NCI-H1694 treated with DMSO at 0.1 percent for 48 hours (cell line): ENCODE measurements around the gene RMDN3.

Experiments used
- DNase-seq: peaks from one replicate; lab custom pipeline; 2025; lab: John Stamatoyannopoulos, UW

The RMDN3 gene

GRCh38 chr15:40754883-40755811 is at the start of gene RMDN3:
Gene RMDN3 (minus strand): TSS chr15:40755254. CDS start chr15:40754783, 471 bp downstream.
- DNase-seq: peak; percentile 79

- DNase-seq: no peak
Observed at GRCh38 chr15:40803688-40804087, 48.6 kb upstream of the RMDN3 start.

- DNase-seq: no peak
Observed at GRCh38 chr15:40803076-40803475, 48.0 kb upstream of the RMDN3 start.

GRCh38 chr15:40799523-40799922 is 44.5 kb upstream of the RMDN3 start:
- no peak for DNase-seq

DNA sequence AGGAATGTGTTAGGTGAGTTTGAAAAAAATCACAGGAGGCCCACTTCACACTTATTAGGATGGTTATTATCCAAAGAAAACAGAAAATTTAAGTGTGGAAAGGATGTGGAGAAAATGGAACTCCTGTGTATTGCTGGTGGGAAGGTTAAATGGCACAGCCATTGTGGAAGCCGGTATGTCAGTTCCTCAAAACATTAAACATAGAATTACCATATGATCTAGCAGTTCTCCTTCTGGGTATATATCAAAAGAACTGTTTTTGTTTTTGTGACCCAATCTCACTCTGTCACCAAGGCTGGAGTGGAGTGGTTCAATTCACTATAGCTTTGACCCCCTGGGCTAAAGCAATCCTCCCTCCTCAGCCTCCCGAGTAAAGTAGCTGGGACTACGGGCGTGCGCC is 41.5 kb upstream of the RMDN3 start:
- DNase-seq: no peak

- no peak for DNase-seq
Observed at GRCh38 chr15:40796041-40796440, 41.0 kb upstream of the RMDN3 start.

- no peak for DNase-seq
Observed at GRCh38 chr15:40793216-40793989, 38.3 kb upstream of the RMDN3 start.

GRCh38 chr15:40792394-40792793 is 37.3 kb upstream of the RMDN3 start:
- no peak for DNase-seq

DNA sequence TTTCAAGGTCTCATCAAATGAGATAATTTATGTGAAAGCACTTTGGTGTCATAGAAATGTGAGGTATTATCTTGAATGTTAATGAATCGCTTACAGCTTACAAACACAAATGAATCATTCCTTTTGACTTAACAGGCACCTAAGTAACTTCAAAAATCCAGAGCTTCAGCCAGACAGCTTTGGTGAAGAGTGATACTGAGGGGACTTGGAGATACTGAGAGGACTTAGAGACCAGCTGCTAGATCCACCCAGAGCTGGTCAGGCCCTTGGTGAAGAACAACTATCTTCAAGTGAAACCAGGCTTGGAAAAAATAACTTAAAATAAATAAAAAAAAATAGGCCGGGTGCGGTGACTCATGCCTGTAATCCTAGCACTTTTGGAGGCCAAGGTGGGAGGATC is 35.7 kb upstream of the RMDN3 start:
- no peak for DNase-seq

DNA sequence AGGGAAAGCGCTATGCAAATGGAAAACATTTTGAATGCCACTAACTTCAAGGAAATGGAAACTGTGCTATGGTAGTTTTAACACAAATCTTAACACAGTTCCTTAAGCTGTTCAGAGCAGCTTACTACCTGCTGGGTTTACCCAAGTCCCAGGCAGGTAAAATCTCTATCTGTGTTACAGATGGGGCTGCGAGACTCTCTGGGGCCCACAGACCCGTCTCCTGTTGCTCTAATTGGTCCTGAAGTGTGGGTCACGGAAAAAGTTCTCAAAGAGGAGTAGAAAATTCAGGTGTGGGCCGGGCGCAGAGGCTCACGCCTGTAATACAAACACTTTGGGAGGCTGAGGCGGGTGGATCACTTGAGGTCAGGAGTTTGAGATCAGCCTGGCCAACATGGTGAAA is 34.9 kb upstream of the RMDN3 start:
- DNase-seq: no peak

DNA sequence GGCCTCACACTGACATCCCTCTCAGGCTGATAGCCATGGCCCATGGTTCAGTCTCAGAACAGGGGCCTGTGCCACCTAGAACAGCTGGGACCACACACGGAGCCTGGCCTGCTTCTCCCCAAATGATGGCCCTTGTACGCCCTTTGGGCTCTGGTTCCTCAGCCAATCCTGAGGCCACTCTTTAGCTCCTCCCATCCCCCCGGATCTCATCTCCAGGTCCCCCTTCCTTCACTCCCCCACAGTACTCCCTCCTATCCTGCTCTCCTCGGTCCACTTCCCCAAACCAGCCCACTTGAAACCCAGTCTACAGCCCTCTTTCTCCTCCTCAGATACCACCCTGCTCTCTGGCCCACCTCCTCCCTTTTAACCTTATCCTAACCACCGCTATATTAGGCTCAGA is 34.1 kb upstream of the RMDN3 start:
- DNase-seq: no peak

GRCh38 chr15:40787991-40788390 is 32.9 kb upstream of the RMDN3 start:
- DNase-seq: no peak

DNA sequence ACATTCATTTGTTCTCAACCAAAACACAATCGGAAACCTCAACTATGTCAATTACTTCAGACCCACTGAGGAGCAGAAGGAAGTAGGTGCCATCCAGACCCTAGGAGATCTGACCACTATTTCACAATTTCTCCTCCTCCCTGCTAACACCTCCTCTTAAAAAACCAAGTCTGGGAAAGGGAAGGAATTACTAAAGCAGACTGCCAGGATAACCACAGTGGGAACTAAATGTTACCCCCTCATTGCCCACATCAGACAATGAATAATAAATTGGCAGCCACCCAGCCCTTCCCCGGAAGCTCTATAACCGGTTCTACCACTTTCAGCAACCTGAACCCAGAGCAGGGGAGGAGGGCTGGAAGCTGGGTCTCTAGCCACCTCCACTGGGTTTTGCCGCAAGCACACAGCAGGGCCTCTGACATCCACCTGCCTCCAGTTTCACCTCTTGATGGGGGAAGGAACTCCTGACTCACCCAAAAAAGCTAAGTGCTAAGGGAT is 32.3 kb upstream of the RMDN3 start:
- no peak for DNase-seq

DNA sequence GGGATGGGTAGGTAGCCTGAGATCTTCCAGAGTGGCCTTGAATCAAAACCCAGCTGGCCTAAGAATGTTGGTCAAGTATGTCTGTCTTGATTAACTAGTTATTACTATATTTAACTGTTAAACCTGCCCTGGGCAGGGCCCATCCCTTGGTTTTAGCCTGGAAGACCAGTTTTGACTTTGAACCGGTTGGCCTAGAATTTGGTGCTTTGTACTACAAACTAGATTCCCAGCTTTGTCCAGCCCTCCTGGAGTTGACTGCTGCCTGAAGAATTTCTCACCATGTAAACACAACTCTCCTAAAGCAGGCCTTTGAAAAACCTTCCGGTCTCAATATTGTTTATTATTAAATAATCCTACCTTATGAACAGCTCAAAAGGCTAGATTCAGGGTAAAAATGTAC is 30.8 kb upstream of the RMDN3 start:
- no peak for DNase-seq

DNA sequence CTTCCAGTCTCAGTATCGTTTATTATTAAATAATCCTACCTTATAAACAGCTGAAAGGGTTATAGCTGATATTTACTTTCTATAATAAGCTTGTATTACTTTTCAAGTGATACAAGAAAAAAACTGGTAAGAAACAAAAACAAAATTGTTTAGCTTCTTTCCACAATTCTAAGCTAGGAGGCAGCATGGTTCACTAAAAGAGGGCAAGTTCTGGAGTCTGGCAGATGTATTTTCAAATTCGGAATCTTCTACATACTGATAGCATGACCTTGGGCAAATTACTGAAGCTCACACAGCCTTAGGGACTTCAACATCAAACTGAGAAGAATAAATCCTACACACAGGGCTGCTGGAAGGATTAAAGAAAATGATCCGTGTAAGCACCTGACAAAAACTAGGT is 30.1 kb upstream of the RMDN3 start:
- no peak for DNase-seq

DNA sequence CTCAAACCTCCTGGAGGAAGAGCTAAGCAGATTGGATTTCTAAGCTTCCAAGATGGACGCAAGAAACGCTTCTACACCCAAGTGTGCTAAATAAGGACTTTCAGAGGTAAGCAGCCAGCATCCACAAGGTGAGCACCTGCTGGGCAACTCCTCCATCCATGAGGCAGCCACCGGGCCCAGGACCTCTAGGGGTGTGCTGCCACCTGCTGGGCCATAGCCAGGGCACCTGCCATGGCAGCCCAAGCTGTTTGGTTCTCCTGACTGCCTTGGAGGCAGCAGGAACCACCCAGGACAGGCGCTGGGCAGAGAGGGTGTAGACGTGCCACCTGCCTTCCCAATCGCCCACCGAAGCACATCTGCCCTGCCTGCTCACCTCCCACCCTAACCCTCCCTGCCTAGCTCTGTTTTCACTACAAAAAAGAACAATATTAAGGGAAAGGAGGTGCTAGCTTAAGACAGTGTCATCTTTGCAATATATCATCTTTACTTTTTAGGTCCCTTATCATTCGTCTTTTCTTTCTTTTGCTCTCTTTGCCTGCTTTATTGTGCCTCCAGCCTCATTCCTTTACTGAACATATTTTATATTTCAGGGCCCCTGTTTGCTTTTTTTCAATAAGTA is 27.7 kb upstream of the RMDN3 start:
- peak; percentile 37 for DNase-seq

DNA sequence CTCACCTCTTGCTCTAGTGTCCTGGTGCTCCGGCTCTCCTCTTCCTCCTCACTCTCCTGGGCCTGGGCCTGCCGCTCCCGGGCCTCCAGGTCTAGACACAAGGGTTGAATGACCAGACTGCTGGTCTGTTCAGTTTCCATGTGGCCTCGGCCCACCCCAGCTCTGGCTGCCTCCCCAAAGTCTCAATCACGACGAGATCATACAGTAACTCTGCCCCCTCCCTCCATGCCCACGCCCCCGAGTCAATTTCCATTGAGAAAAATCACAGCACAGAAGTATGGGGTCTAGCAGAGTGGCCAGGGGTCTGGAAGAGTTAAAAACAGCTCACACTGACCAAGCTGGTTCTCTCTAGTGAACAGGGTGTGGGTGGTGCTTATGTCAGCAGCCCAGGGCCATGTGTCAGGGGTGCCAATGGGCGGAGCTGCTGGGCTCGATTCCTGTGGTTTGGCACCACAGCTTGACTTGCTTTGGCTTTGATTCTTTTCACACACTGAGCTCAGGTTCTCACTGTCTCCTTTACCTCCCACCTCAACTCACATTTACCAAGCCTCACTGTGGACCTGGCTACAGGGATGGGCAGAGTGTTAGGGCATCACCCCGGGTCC is 21.6 kb upstream of the RMDN3 start:
- no peak for DNase-seq

GRCh38 chr15:40775740-40776536 is 20.9 kb upstream of the RMDN3 start:
- no peak for DNase-seq

- DNase-seq: no peak
Observed at GRCh38 chr15:40775007-40775406, 20.0 kb upstream of the RMDN3 start.

DNA sequence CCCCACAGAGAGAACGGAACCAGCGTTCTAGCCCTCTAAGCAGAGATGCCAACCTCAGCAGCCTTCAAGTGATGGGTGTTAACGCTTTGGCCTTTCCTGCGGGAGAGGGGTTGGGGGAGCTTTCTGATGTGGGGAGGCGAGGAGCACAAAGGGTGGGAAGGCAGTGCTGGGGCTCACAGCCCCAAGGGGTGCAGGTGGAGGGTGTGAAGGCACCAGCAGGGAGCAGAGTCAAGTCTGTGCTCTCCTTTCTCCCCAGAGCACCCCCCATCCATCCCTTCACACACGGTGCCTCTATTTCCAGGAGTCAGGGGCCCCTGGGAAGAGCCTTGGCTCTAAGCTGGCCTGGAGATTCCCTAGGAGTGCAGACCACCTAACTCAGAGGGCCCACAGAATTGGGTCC is 18.8 kb upstream of the RMDN3 start:
- no peak for DNase-seq

GRCh38 chr15:40773496-40773895 is 18.4 kb upstream of the RMDN3 start:
- no peak for DNase-seq
